ENCODE data around the gene ARL2BP.

DNA sequence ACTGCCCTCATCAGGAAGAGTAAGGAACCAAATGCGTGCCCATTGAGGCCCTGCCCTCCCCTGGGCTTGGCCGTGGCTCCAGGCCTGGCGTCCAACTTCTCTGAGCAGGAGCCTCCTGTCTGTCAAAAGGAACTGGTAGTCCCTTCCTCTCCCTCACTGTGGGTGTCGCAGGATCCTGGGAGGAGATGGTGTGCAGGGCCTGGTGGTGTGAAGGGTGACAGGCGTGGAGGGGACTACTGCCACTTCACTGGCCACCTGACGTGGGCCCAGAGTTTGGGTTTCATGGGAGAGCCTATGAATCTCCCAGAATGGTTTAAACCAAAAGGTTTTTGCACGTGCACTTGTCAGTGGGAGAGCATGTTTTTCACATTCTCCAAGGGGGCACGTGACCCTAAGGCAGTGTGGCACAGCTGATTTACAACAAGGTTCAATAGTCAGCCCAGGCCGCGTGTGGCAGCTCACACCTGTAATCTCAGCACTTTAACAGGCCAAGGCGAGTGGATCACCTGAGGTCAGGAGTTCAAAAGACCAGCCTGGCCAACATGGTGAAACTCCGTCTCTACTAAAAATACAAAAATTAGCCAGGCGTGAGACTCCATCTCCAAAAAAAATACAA, 12.5 kb downstream of the ARL2BP start:
- TF ChIP-seq HDAC2 (IDR thresholded peaks at IDR 0.05) (no peak), POLR2A (IDR thresholded peaks at IDR 0.05; ENCODE audit: low read depth, low read length) (no peak), POLR2AphosphoS5 (IDR thresholded peaks at IDR 0.05; ENCODE audit: low read length) (no peak), CBFB (IDR thresholded peaks at IDR 0.05; ENCODE audit: low read depth) (no peak)
- TF ChIP-seq, protein P1, sequence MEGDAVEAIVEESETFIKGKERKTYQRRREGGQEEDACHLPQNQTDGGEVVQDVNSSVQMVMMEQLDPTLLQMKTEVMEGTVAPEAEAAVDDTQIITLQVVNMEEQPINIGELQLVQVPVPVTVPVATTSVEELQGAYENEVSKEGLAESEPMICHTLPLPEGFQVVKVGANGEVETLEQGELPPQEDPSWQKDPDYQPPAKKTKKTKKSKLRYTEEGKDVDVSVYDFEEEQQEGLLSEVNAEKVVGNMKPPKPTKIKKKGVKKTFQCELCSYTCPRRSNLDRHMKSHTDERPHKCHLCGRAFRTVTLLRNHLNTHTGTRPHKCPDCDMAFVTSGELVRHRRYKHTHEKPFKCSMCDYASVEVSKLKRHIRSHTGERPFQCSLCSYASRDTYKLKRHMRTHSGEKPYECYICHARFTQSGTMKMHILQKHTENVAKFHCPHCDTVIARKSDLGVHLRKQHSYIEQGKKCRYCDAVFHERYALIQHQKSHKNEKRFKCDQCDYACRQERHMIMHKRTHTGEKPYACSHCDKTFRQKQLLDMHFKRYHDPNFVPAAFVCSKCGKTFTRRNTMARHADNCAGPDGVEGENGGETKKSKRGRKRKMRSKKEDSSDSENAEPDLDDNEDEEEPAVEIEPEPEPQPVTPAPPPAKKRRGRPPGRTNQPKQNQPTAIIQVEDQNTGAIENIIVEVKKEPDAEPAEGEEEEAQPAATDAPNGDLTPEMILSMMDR (IDR thresholded peaks at IDR 0.05 in 2 of 3, conservative IDR thresholded peaks at IDR 0.05 in 1 of 3; ENCODE audit: control insufficient read depth in 2 of 3, extremely low read depth in 1 of 3, insufficient read depth in 1 of 3, low read depth in 3 of 3, low read length in 3 of 3): no peak
